Type B pancreatic cell (in vitro differentiated cells): ENCODE data around the gene TTLL11. TPM values are rescaled to one million over a fixed set of nuclear protein-coding genes. Genes with fewer than 3 reads are reported as not detected.
"Not testable (repeated sequence)": the region's sequence is repeated elsewhere in the genome, so short reads cannot be mapped to it uniquely, and the experiment has no call there.

Experiments used
- DNase-seq: peaks from one replicate; pipeline ENCODE4 v3.0.0; 2021; ENCODE audit warnings: mixed read lengths; ENCODE audit not compliant: unreplicated experiment; ENCODE audit errors: extremely low spot score
- H3K27ac Mint-ChIP-seq: 2 replicates; pipeline ENCODE4 v1.8.0; 2021; ENCODE audit warnings: mild to moderate bottlenecking, mixed read lengths
- H3K27me3 Mint-ChIP-seq: 2 replicates; pipeline ENCODE4 v1.8.0; 2021; ENCODE audit warnings: mixed read lengths
- H3K36me3 Mint-ChIP-seq: 2 replicates; pipeline ENCODE4 v1.8.0; 2021; ENCODE audit warnings: mixed read lengths
- H3K4me1 Mint-ChIP-seq: one replicate; pipeline ENCODE4 v1.8.0; 2021; ENCODE audit warnings: mixed read lengths; ENCODE audit not compliant: unreplicated experiment
- H3K4me3 Mint-ChIP-seq: 2 replicates; pipeline ENCODE4 v1.8.0; 2021; ENCODE audit warnings: mild to moderate bottlenecking, mixed read lengths
- H3K9me3 Mint-ChIP-seq: 2 replicates; pipeline ENCODE4 v1.8.0; 2021; ENCODE audit warnings: mixed read lengths
- total RNA-seq: library from RNA; stranded (reverse); gene quantifications from 2 replicates; pipeline ENCODE4 v1.2.1, GENCODE V29; 2021; ENCODE audit warnings: low replicate concordance
- TF ChIP-seq, protein P1 (sequence below): fragments of 200-600 bp; sonication (generic); conservative IDR thresholded peaks from 2 replicates; pipeline ENCODE4 v1.5.0; 2021; ENCODE audit warnings: antibody characterized with exemption, mild to moderate bottlenecking

TTLL11 gene
- total RNA-seq, 1 donor from 2014 or later: 8.6 TPM

DNA sequence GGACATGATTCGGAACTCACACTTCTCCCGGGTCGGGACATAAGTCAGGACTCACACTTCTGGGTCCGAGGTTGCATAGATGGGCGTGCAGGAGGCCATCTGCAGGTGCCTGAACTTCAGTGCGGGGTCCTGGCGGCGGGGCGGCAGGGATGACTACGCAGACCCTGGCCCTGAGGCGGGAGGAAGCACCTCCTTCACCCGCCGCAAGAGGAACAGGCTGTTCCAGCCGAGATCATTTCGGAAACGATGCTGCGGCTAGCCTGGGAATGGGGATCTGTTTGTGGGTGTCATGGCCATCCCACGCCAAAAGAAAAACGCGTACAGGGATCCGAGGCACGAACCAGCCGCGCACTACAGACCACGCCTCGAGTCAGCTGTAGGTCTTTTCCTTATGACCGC lies 196.6 kb downstream of the TTLL11 start:
- Mint-ChIP-seq H3K36me3 (no peaks in the 10 kb centered on the region), H3K4me3 (no peak overlapping the region), H3K27me3 (no peaks in the 10 kb centered on the region), H3K9me3 (peaks cover 6% of the 10 kb centered on the region), H3K4me1 (peaks cover 4% of the 10 kb centered on the region), H3K27ac (no peak overlapping the region)
- DNase-seq: no peak
- TF ChIP-seq, protein P1, sequence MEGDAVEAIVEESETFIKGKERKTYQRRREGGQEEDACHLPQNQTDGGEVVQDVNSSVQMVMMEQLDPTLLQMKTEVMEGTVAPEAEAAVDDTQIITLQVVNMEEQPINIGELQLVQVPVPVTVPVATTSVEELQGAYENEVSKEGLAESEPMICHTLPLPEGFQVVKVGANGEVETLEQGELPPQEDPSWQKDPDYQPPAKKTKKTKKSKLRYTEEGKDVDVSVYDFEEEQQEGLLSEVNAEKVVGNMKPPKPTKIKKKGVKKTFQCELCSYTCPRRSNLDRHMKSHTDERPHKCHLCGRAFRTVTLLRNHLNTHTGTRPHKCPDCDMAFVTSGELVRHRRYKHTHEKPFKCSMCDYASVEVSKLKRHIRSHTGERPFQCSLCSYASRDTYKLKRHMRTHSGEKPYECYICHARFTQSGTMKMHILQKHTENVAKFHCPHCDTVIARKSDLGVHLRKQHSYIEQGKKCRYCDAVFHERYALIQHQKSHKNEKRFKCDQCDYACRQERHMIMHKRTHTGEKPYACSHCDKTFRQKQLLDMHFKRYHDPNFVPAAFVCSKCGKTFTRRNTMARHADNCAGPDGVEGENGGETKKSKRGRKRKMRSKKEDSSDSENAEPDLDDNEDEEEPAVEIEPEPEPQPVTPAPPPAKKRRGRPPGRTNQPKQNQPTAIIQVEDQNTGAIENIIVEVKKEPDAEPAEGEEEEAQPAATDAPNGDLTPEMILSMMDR: no peak

DNA sequence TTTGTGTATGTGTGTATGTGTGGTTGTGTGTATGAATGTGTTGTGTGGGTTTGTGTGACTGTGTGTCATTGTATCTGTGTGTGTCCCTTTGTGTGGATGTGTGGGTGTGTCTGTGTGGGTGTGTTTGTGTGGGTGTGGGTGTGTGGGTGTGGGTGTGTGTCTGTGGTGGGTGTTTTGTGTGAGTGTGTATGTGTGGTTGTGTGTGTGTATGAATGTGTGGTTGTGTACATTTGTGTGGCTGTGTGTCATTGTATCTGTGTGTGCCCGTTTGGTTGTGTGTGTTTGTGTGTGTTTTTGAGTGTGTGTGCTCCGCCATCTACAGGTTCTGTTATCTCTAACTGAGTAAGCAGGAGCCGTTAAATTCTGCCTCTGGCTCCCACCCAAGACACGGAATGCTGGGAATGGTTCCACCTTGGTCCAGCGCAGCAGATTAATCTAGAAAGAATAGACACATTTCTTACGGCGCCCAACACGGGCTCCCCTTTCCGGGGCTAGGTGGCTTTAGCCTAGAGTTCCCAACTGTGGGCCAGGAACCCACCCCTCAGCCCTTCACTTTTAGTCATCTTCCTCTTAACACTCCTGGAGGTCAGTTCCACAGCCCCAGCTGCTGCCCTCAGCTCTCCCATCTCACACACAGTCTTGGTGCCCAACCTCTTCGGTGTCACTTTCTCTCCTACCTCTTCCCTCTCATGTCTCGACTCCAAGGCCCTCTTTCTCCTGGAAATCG lies 197.1 kb downstream of the TTLL11 start:
- peaks cover 8% of the 10 kb centered on the region for H3K4me1 Mint-ChIP-seq
- H3K9me3 Mint-ChIP-seq: peaks cover 6% of the 10 kb centered on the region
- no peak overlapping the region for H3K4me3 Mint-ChIP-seq
- DNase-seq: no peak
- no peaks in the 10 kb centered on the region for H3K36me3 Mint-ChIP-seq
- TF ChIP-seq, protein P1: no peak
- H3K27me3 Mint-ChIP-seq: peaks cover 2% of the 10 kb centered on the region
- H3K27ac Mint-ChIP-seq: no peak overlapping the region

- Mint-ChIP-seq H3K9me3 (peaks cover 3% of the 10 kb centered on the region), H3K27me3 (peaks cover 7% of the 10 kb centered on the region), H3K4me1 (peaks cover 9% of the 10 kb centered on the region), H3K4me3 (no peak overlapping the region), H3K27ac (no peak overlapping the region), H3K36me3 (no peaks in the 10 kb centered on the region)
- TF ChIP-seq, protein P1: no peak
- no peak for DNase-seq
Measured at GRCh38 chr9:121895358-121895757, 197.8 kb downstream of the TTLL11 start.

DNA sequence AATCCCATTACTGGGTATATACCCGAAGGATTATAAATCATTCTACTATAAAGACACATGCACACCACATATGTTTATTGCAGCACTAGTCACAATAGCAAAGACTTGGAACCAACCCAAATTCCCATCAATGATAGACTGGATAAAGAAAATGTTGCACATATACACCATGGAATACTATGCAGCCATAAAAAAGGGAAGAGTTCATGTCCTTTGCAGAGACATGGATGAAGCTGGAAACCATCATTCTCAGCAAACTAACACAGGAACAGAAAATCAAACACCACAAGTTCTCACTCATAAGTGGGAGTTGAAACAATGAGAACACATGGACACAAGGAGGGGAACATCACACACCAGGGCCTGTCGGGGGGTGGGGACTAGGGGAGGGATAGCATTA lies 198.7 kb downstream of the TTLL11 start:
- not testable (repeated sequence) for H3K36me3 Mint-ChIP-seq, H3K4me1 Mint-ChIP-seq, H3K9me3 Mint-ChIP-seq

GRCh38 chr9:121893786-121894185 lies 199.3 kb downstream of the TTLL11 start:
- Mint-ChIP-seq H3K27me3 (peaks cover 11% of the 10 kb centered on the region), H3K27ac (no peak overlapping the region), H3K9me3 (no peaks in the 10 kb centered on the region), H3K4me1 (peaks cover 14% of the 10 kb centered on the region), H3K36me3 (no peaks in the 10 kb centered on the region), H3K4me3 (no peak overlapping the region)
- TF ChIP-seq, protein P1: no peak
- no peak for DNase-seq

More for the DNA sequence above, 198.7 kb downstream of the TTLL11 start:
- not testable (repeated sequence) for DNase-seq, H3K27ac Mint-ChIP-seq, H3K4me3 Mint-ChIP-seq
- peaks cover 11% of the 10 kb centered on the region for H3K27me3 Mint-ChIP-seq

DNA sequence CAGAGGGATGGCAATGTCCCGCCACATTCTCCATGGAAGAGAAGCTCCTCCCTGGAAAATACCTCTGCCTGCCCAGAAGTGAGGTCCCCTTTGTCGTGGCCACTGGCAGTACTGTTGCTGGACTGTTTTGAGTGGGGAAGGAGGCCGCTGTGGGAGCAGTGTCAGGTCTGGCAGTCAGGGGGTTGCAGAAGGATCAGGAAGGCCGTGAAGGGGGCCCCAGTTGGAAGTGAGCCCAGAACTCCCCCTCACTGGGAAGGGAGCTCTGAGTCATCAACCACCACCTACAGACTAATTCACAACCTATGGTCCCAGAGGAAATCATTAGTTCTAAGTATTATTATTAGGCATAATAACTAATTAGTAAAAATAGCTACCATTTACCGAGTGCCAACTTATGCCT lies 200.4 kb downstream of the TTLL11 start:
- H3K4me3 Mint-ChIP-seq: no peak overlapping the region
- peaks cover 24% of the 10 kb centered on the region for H3K4me1 Mint-ChIP-seq
- DNase-seq: no peak
- no peak overlapping the region for H3K27ac Mint-ChIP-seq
- peaks cover 11% of the 10 kb centered on the region for H3K27me3 Mint-ChIP-seq
- H3K36me3 Mint-ChIP-seq: no peaks in the 10 kb centered on the region
- no peaks in the 10 kb centered on the region for H3K9me3 Mint-ChIP-seq
- TF ChIP-seq, protein P1: no peak
